ENCODE measurements around the gene NOP16.

GRCh38 chr5:176369934-176370711 is 18.3 kb downstream of the NOP16 start:
- TF ChIP-seq POLR2A (IDR thresholded peaks at IDR 0.05; ENCODE audit: low read depth, low read length) (no peak), POLR2AphosphoS5 (IDR thresholded peaks at IDR 0.05; ENCODE audit: low read depth, low read length) (no peak), TAF1 (IDR thresholded peaks at IDR 0.05; ENCODE audit: borderline replicate concordance, low read depth, low read length) (no peak)
